IPS-18c (cell line): ENCODE results near the gene TEX54.

Experiments used
- H3K4me3 ChIP-seq: 2 replicates; pipeline ENCODE4 v1.7.0; 2013; ENCODE audit warnings: low read depth, mild to moderate bottlenecking, low read length, moderate library complexity; ENCODE audit not compliant: insufficient read depth
- H3K9me3 ChIP-seq: one replicate; pipeline ENCODE4 v1.6.1; 2013; ENCODE audit warnings: mild to moderate bottlenecking, low read length, moderate library complexity; ENCODE audit not compliant: control insufficient read depth, insufficient read depth

TEX54 gene

GRCh38 chr11:62858201-62858600 lies 25.6 kb upstream of the TEX54 start:
- Histone ChIP-seq H3K4me3 (peak overlapping the region; percentile 90), H3K9me3 (no peaks in the 10 kb centered on the region)

GRCh38 chr11:62857541-62857982 lies 24.9 kb upstream of the TEX54 start:
- H3K9me3 ChIP-seq: no peaks in the 10 kb centered on the region

GRCh38 chr11:62856333-62856895 lies 23.8 kb upstream of the TEX54 start:
- H3K9me3 ChIP-seq: no peaks in the 10 kb centered on the region
- H3K4me3 ChIP-seq: peak overlapping the region; percentile 90

More at GRCh38 chr11:62857541-62857982, 24.9 kb upstream of the TEX54 start:
- peak overlapping the region; percentile 90 for H3K4me3 ChIP-seq

GRCh38 chr11:62855571-62856332 lies 23.1 kb upstream of the TEX54 start:
- Histone ChIP-seq H3K9me3 (no peaks in the 10 kb centered on the region), H3K4me3 (peak overlapping the region; percentile 90)

- H3K4me3 ChIP-seq: peak overlapping the region; percentile 90
Measured at GRCh38 chr11:62854825-62855570, 22.4 kb upstream of the TEX54 start.

GRCh38 chr11:62854013-62854824 lies 21.6 kb upstream of the TEX54 start:
- H3K9me3 ChIP-seq: no peaks in the 10 kb centered on the region
- H3K4me3 ChIP-seq: peak overlapping the region; percentile 90

More at GRCh38 chr11:62854825-62855570, 22.4 kb upstream of the TEX54 start:
- H3K9me3 ChIP-seq: no peaks in the 10 kb centered on the region

GRCh38 chr11:62853279-62853965 lies 20.8 kb upstream of the TEX54 start:
- Histone ChIP-seq H3K9me3 (no peaks in the 10 kb centered on the region), H3K4me3 (peak overlapping the region; percentile 90)

GRCh38 chr11:62852523-62853188 lies 20.0 kb upstream of the TEX54 start:
- no peaks in the 10 kb centered on the region for H3K9me3 ChIP-seq
- peak overlapping the region; percentile 90; the same call in 1 of the 2 replicates for H3K4me3 ChIP-seq

- H3K4me3 ChIP-seq: no peak overlapping the region; the same call in 1 of the 2 replicates
- peaks cover under 1% of the 10 kb centered on the region for H3K9me3 ChIP-seq
Measured at GRCh38 chr11:62851807-62852522, 19.3 kb upstream of the TEX54 start.

GRCh38 chr11:62850911-62851806 lies 18.5 kb upstream of the TEX54 start:
- no peak overlapping the region for H3K4me3 ChIP-seq
- H3K9me3 ChIP-seq: peaks cover 2% of the 10 kb centered on the region

GRCh38 chr11:62847767-62848314 lies 15.2 kb upstream of the TEX54 start:
- Histone ChIP-seq H3K9me3 (peaks cover 2% of the 10 kb centered on the region), H3K4me3 (no peak overlapping the region)

- Histone ChIP-seq H3K4me3 (no peak overlapping the region), H3K9me3 (peaks cover 2% of the 10 kb centered on the region)
Measured at GRCh38 chr11:62846177-62846576, 13.5 kb upstream of the TEX54 start.

- H3K4me3 ChIP-seq: no peak overlapping the region
- H3K9me3 ChIP-seq: peaks cover 2% of the 10 kb centered on the region
Measured at GRCh38 chr11:62844154-62844553, 11.5 kb upstream of the TEX54 start.

- no peak overlapping the region for H3K4me3 ChIP-seq
- H3K9me3 ChIP-seq: peaks cover 2% of the 10 kb centered on the region
Measured at GRCh38 chr11:62843466-62843865, 10.8 kb upstream of the TEX54 start.
